SH-SY5Y (cell line): ENCODE measurements around the gene C12orf43.

Source experiments
- GATA2 ChIP-seq: IDR thresholded peaks from 2 replicates; pipeline ENCODE4 v1.6.1; 2011; ENCODE audit warnings: mild to moderate bottlenecking, low read depth, low read length
- GATA3 ChIP-seq: IDR thresholded peaks from 2 replicates; pipeline ENCODE4 v1.6.1; 2011; ENCODE audit warnings: low read depth, mild to moderate bottlenecking, low read length, moderate library complexity

DNA sequence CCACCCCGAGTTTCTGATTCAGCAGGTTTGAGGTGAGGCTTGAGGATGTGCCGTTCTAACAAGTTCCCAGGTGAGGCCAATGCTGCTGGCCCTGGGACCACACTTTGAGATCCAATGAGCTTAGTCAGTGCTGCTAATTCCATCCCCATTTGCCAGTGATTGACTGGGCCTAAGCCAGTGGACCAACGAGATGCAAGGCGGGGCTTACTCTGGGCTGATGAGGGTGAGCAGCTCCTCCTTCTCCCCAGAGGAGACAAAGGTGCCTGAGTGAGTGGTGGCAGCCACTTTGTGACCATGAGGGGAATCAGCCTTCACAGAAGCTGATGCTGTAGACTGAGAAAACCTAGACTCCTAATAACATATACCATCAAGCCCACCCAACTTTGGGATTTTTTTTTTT is 61.1 kb downstream of the C12orf43 start:
- TF ChIP-seq GATA3 = no peak
- no peak for TF ChIP-seq GATA2
